ENCODE measurements around the gene TPR.

TPR gene

GRCh38 chr1:186330758-186331157, 44.3 kb downstream of the TPR start:
- no peaks in the 10 kb centered on the region for H3K9me3 ChIP-seq (replicated peaks in 1 of 2; ENCODE audit: control insufficient read depth in 2 of 2, insufficient read depth in 1 of 2, low read depth in 1 of 2, low read length in 2 of 2)
- no peak for DNase-seq (ENCODE audit: low spot score)
- H3K4me1 ChIP-seq (ENCODE audit: control insufficient read depth in 2 of 2, insufficient read depth in 1 of 2, low read depth in 1 of 2, low read length in 2 of 2), result no peaks in the 10 kb centered on the region
- H3K18ac ChIP-seq (ENCODE audit: low read length), result no peak overlapping the region
- peaks cover 16 to 97% of the 10 kb centered on the region in 2 donors for H3K36me3 ChIP-seq (replicated peaks in 1 of 2; ENCODE audit: control insufficient read depth in 2 of 2, insufficient read depth in 2 of 2, low read length in 2 of 2)
- H3K9ac ChIP-seq (ENCODE audit: low read depth, low read length, poor library complexity), result no peak overlapping the region
- H2AFZ ChIP-seq (ENCODE audit: low read length), result no peak overlapping the region
- H3K14ac ChIP-seq (ENCODE audit: low read length), result no peak overlapping the region
- no peak overlapping the region for H2AK5ac ChIP-seq (ENCODE audit: low read depth, low read length)
- no peak overlapping the region for H3K23ac ChIP-seq (ENCODE audit: low read depth, low read length, poor library complexity)
- no peak overlapping the region for H4K8ac ChIP-seq (ENCODE audit: low read depth, low read length)
- H2BK120ac ChIP-seq (ENCODE audit: low read depth, low read length), result no peak overlapping the region
- H2BK15ac ChIP-seq (ENCODE audit: low read length), result no peak overlapping the region
- no peak overlapping the region for H2BK5ac ChIP-seq (ENCODE audit: low read length)
- H2BK12ac ChIP-seq (ENCODE audit: low read length), result no peak overlapping the region
- H3K27me3 ChIP-seq (ENCODE audit: control insufficient read depth in 3 of 3, insufficient read depth in 3 of 3, low read depth in 1 of 3, low read length in 3 of 3), result no peaks in the 10 kb centered on the region
- no peak overlapping the region for H3K27ac ChIP-seq (replicated peaks; ENCODE audit: low read length)
- H3K79me1 ChIP-seq (ENCODE audit: low read depth, low read length), result no peaks in the 10 kb centered on the region
- no peak overlapping the region for H3K4me3 ChIP-seq (ENCODE audit: low read length in 2 of 2)
- WGBS, 2 donors (ENCODE audit: extremely low coverage in 2 of 2, insufficient read length in 2 of 2, insufficient replicate concordance in 1 of 2), result no CpG with 5 or more reads among the region's 1 CpG
- H3K4me2 ChIP-seq (ENCODE audit: insufficient read depth, low read length, poor library complexity, severe bottlenecking), result no peak overlapping the region
- H4K91ac ChIP-seq (ENCODE audit: low read depth, low read length, poor library complexity), result no peak overlapping the region
- H3K4ac ChIP-seq (ENCODE audit: low read length), result no peak overlapping the region

- Histone ChIP-seq H3K79me1 (ENCODE audit: low read depth, low read length) (no peaks in the 10 kb centered on the region), H2AK5ac (ENCODE audit: low read depth, low read length) (no peak overlapping the region), H3K23ac (ENCODE audit: low read depth, low read length, poor library complexity) (no peak overlapping the region), H4K8ac (ENCODE audit: low read depth, low read length) (no peak overlapping the region), H2BK15ac (ENCODE audit: low read length) (no peak overlapping the region), H3K18ac (ENCODE audit: low read length) (no peak overlapping the region), H3K4me3 (ENCODE audit: low read length in 2 of 2) (no peak overlapping the region), H3K14ac (ENCODE audit: low read length) (no peak overlapping the region), H3K36me3 (replicated peaks in 1 of 2; ENCODE audit: control insufficient read depth in 2 of 2, insufficient read depth in 2 of 2, low read length in 2 of 2) (peaks cover 11 to 97% of the 10 kb centered on the region in 2 donors), H3K27me3 (ENCODE audit: control insufficient read depth in 3 of 3, insufficient read depth in 3 of 3, low read depth in 1 of 3, low read length in 3 of 3) (no peaks in the 10 kb centered on the region), H3K4ac (ENCODE audit: low read length) (no peak overlapping the region), H3K9me3 (replicated peaks in 1 of 2; ENCODE audit: control insufficient read depth in 2 of 2, insufficient read depth in 1 of 2, low read depth in 1 of 2, low read length in 2 of 2) (no peaks in the 10 kb centered on the region), H3K27ac (replicated peaks; ENCODE audit: low read length) (no peak overlapping the region), H3K4me2 (ENCODE audit: insufficient read depth, low read length, poor library complexity, severe bottlenecking) (no peak overlapping the region), H2BK12ac (ENCODE audit: low read length) (no peak overlapping the region), H2BK120ac (ENCODE audit: low read depth, low read length) (no peak overlapping the region), H2BK5ac (ENCODE audit: low read length) (no peak overlapping the region), H4K91ac (ENCODE audit: low read depth, low read length, poor library complexity) (no peak overlapping the region), H3K4me1 (ENCODE audit: control insufficient read depth in 2 of 2, insufficient read depth in 1 of 2, low read depth in 1 of 2, low read length in 2 of 2) (no peaks in the 10 kb centered on the region), H3K9ac (ENCODE audit: low read depth, low read length, poor library complexity) (no peak overlapping the region), H2AFZ (ENCODE audit: low read length) (no peak overlapping the region)
- no CpG with 5 or more reads among the region's 1 CpG for WGBS, 2 donors (ENCODE audit: extremely low coverage in 2 of 2, insufficient read length in 2 of 2, insufficient replicate concordance in 1 of 2)
- no peak for DNase-seq (ENCODE audit: low spot score)
Observed at GRCh38 chr1:186327331-186327730, 47.7 kb downstream of the TPR start.

GRCh38 chr1:186326009-186326408, 49.0 kb downstream of the TPR start:
- Histone ChIP-seq H4K91ac (ENCODE audit: low read depth, low read length, poor library complexity) (no peak overlapping the region), H3K18ac (ENCODE audit: low read length) (no peak overlapping the region), H3K36me3 (replicated peaks in 1 of 2; ENCODE audit: control insufficient read depth in 2 of 2, insufficient read depth in 2 of 2, low read length in 2 of 2) (peaks cover 10 to 97% of the 10 kb centered on the region in 2 donors), H3K27me3 (ENCODE audit: control insufficient read depth in 3 of 3, insufficient read depth in 3 of 3, low read depth in 1 of 3, low read length in 3 of 3) (no peaks in the 10 kb centered on the region), H3K14ac (ENCODE audit: low read length) (no peak overlapping the region), H3K4me3 (ENCODE audit: low read length in 2 of 2) (no peak overlapping the region), H3K4ac (ENCODE audit: low read length) (no peak overlapping the region), H2AFZ (ENCODE audit: low read length) (no peak overlapping the region), H2AK5ac (ENCODE audit: low read depth, low read length) (no peak overlapping the region), H2BK12ac (ENCODE audit: low read length) (no peak overlapping the region), H3K9me3 (replicated peaks in 1 of 2; ENCODE audit: control insufficient read depth in 2 of 2, insufficient read depth in 1 of 2, low read depth in 1 of 2, low read length in 2 of 2) (no peaks in the 10 kb centered on the region), H3K79me1 (ENCODE audit: low read depth, low read length) (no peaks in the 10 kb centered on the region), H3K9ac (ENCODE audit: low read depth, low read length, poor library complexity) (no peak overlapping the region), H2BK15ac (ENCODE audit: low read length) (no peak overlapping the region), H3K23ac (ENCODE audit: low read depth, low read length, poor library complexity) (no peak overlapping the region), H2BK5ac (ENCODE audit: low read length) (no peak overlapping the region), H2BK120ac (ENCODE audit: low read depth, low read length) (no peak overlapping the region), H3K27ac (replicated peaks; ENCODE audit: low read length) (no peak overlapping the region), H3K4me2 (ENCODE audit: insufficient read depth, low read length, poor library complexity, severe bottlenecking) (no peak overlapping the region), H3K4me1 (ENCODE audit: control insufficient read depth in 2 of 2, insufficient read depth in 1 of 2, low read depth in 1 of 2, low read length in 2 of 2) (no peaks in the 10 kb centered on the region), H4K8ac (ENCODE audit: low read depth, low read length) (no peak overlapping the region)
- no CpG with 5 or more reads among the region's 1 CpG for WGBS, 2 donors (ENCODE audit: extremely low coverage in 2 of 2, insufficient read length in 2 of 2, insufficient replicate concordance in 1 of 2)
- DNase-seq (ENCODE audit: low spot score), result no peak

- Histone ChIP-seq H2BK15ac (ENCODE audit: low read length) (no peak overlapping the region), H3K18ac (ENCODE audit: low read length) (no peak overlapping the region), H2BK5ac (ENCODE audit: low read length) (no peak overlapping the region), H3K27ac (replicated peaks; ENCODE audit: low read length) (no peak overlapping the region), H3K36me3 (replicated peaks in 1 of 2; ENCODE audit: control insufficient read depth in 2 of 2, insufficient read depth in 2 of 2, low read length in 2 of 2) (peaks cover 11 to 97% of the 10 kb centered on the region in 2 donors), H3K4me1 (ENCODE audit: control insufficient read depth in 2 of 2, insufficient read depth in 1 of 2, low read depth in 1 of 2, low read length in 2 of 2) (no peaks in the 10 kb centered on the region), H2BK12ac (ENCODE audit: low read length) (no peak overlapping the region), H3K4ac (ENCODE audit: low read length) (no peak overlapping the region), H3K14ac (ENCODE audit: low read length) (no peak overlapping the region), H2AK5ac (ENCODE audit: low read depth, low read length) (no peak overlapping the region), H3K4me2 (ENCODE audit: insufficient read depth, low read length, poor library complexity, severe bottlenecking) (no peak overlapping the region), H4K91ac (ENCODE audit: low read depth, low read length, poor library complexity) (no peak overlapping the region), H3K9me3 (replicated peaks in 1 of 2; ENCODE audit: control insufficient read depth in 2 of 2, insufficient read depth in 1 of 2, low read depth in 1 of 2, low read length in 2 of 2) (no peaks in the 10 kb centered on the region), H3K9ac (ENCODE audit: low read depth, low read length, poor library complexity) (no peak overlapping the region), H2BK120ac (ENCODE audit: low read depth, low read length) (no peak overlapping the region), H2AFZ (ENCODE audit: low read length) (no peak overlapping the region), H3K27me3 (ENCODE audit: control insufficient read depth in 3 of 3, insufficient read depth in 3 of 3, low read depth in 1 of 3, low read length in 3 of 3) (no peaks in the 10 kb centered on the region), H4K8ac (ENCODE audit: low read depth, low read length) (no peak overlapping the region), H3K4me3 (ENCODE audit: low read length in 2 of 2) (no peak overlapping the region), H3K23ac (ENCODE audit: low read depth, low read length, poor library complexity) (no peak overlapping the region), H3K79me1 (ENCODE audit: low read depth, low read length) (no peaks in the 10 kb centered on the region)
- WGBS, 2 donors (ENCODE audit: extremely low coverage in 2 of 2, insufficient read length in 2 of 2, insufficient replicate concordance in 1 of 2), result 100% methylated on average over 1 of the region's 2 CpGs; no CpG with 5 or more reads in 1 of the 2 donors
- no peak for DNase-seq (ENCODE audit: low spot score)
Observed at GRCh38 chr1:186325239-186325638, 49.8 kb downstream of the TPR start.

Data from neuronal stem cell (in vitro differentiated cells).